Effector CD8-positive, alpha-beta T cell (primary cell): ENCODE results near the gene KIF1A.

ENCODE experiments used
- DNase-seq: peaks from one replicate; lab custom pipeline; 2025; lab: John Stamatoyannopoulos, UW

The KIF1A gene

DNA sequence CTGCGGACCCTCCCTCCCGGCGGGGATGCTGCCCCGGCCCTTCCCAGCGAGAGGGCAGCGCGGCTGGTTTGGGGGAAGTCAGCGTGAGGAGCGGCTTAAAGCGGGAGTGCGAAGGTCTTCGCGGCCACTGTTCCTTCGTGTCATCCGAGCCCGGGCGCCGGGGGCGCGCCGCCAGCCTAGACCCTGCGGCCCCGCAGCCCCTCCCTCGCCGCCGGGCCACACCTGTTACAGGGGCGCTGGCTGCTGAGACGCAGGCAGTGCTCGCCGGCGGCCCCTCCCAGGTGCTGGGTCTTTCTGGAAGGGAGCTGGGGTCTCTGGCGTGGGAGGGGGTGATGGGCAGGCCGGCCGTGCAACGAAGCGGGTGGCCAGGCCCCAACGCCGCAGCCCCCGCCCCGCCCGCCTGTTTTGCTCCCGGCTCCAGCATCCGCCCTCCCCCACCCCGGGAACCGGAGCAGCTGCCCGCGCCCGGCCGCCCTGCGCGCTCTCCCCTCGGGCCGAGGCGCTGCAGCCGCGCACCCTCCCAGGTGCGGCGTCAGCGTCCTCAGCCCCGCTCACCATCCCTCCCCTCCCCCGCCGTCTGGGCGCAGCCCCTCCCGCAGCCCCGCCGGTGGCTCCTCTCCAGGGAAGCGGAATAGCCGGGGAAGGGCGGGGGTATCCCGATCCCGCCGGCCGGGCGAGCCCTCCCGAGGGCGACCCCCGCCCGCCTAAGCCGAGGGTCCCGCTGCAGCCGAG is 727 bp downstream of the KIF1A start:
- DNase-seq = no peak

DNA sequence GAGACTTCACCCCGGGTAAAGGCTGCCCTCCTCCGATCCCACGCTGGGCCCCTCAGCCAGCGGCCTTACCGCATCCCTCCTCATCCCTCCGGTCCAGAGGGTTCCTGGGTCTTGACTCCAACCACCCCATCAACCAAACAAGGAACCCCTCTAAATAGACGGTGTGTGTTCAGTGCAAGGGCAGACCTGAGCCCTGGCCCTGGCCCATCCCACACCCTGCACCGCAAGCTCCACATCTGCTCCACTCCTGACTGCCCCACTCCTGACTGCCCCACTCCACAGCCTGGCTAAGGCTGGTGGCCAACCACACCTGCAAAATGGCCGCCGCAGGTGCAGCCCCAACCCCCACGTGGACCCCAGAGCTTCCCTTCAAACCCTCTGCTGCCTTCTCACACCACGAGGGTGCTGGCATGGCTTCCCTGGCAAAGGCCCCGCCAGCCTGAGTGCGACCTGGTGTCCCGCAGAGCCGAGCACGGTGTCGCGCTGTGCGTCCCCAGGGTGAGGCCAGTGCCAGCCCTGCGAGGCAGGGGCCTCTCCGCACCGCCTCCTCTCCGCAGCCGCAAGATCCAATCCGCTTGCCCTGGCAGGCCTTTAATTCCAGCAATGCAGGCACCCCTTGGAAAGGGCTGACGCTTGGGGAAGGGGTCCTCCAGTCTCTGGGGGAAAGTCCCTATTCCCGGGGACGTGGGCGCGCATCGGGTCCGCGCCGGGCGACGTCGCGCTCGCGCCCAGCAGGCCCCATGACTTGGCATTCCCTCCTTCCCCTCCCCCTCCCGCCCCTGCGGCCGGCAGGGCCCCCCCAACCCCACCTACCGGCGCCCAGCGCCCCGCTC is 1.5 kb downstream of the KIF1A start:
- no peak for DNase-seq

DNA sequence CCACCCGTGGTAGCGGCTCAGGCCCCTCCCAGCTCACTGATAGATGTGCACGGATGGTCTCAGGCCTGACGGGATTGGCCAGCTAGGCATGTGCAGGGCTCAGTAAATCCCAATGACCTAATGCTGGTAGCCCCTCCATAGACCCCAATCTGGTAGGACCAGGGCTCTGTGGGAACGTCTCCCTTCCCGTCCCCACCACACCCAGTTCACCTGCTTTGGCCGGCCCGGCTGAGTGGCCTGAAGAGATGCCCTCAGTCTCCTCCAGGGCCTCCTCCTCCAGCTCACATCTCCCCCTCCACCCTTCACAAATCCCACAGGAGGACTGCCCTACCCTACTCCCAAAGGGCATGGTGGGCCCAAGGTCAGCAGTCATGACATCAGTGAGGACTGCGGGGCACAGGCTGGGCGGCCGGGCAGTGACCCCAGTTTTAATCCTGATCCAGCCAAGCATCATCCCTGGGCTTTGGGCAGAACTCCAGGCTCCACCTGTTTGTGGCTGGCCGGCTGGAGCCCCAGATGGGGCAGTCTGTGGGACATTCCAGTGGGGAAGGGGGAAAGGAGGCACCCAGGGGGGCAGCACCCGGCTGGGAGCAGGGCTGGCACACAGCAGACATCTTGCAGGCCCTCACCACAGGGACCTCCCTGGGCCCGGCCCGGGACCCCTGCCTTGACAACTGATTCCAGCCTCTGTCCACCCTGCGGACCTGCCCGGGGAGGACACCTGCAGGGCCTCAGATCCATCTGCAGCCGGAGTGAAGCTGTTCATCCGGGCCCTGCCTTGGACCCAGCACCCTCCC is 2.3 kb downstream of the KIF1A start:
- DNase-seq = no peak

DNA sequence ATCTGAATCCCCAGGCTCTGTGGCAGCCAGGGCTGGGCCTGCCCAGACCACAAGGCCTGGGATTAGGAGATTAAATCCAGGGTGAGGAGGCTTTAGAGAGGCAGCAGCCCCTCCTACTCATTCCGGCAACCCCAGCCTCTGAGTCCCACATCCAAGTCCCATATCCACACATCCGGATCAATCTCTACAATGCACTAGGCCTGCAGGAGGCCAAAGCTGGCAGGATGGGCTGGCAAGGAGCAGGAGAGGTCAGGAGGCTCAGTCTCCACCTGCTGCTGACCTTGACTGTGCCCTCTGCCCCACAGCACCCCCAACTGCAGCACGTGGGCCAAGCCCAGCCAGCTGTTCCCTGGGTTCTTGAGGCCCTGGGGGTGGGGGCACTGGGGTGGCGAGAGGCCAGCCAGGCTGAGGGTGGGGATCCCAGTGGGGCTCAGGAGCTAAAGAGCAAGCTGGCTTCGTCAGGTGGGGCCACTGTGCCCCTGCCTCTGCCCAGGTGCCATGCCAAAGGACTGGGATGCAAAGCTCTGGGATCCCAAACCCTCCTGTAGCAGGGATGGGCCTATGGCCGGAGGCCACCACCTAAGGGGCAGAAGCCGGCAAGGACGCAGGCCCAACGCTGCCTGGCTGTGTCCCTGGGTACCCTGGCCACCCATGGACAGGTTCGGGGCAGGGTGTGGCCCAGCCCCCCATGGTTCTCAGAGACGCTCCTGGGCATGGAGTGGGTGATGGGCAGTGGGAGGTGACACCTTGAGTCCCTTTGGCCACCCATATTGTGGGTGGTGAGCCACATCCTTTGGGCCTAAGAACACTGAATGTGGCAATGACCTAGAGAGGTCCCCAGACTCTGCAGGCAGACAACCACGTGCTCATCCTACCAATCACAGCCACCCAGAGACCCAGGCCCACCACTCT is 3.2 kb downstream of the KIF1A start:
- no peak for DNase-seq

DNA sequence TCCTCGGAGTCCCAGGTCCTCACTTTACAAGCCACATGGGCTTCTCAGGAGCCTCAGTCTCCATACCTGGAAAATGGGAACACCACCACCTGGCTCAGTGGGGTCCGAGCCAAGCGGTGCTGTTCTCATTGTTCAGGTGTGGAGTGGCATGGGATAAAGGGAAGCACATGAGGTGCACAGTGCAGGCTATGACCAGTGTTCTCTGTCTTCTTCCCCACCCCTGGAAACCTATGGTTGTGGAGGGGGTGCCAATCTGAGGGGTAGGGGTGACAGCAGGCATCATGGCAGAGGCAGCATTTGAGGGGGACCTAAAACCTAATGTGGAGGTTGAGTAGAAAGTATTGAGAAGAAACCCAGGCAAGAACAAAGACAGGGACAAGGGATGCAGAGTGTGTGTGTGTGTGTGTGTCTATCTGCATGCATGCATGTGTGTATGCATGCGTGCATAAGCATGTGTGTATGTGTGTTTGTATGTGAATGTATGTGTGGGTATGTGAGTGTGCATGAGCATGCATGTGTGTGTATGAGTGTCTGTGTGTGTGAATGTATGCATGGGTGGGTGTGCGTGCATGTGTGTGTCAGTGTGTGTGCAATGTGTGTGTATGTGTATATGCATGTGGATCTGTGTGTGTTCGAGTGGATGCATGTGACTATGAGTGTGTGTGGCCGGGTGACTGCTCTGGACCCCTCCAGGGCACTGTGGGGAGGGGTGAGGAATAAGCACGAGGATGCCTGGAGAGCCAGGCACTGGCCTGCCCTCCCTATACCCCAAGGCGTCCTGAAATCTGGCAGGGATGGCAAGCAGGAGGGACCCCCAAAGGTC is 4.0 kb downstream of the KIF1A start:
- DNase-seq = no peak

DNA sequence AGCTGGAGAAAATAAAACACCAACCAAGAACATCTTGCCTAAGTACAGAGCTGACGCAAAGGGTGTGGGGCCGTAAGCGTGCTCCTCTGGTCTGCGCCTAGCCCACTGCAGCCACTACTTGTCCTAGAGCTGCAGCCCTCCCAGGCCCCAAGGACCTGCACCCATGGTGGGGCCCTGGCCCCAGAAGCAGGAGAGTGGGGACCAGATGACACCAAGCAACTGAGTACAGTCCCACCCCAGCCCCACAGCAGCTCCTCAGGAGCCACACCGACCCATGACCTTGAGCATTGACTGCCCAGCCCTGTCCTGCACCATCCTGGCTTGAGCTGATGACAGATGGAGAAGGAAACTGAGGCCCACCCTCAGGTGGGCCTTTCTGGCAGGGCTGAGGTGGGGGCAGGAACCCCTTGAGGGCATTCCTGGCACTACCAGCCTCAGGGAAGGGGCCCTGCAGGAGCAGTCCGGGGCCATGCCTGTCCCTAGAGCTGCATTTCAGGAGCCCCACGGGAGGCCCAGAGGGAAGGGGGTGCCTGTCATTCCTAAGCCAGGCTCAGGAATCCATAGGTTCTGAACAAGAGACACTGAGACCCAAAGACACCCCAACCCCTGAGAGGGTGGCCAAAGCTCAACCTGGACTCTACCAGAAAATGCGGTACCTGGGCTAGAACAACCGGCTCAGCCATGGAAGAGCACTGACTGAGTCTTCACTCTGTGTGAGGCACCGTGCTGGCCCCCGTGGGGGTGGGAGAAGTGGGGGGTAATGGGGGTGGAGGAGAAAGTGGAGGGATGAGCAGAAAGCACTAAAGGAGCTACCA is 4.9 kb downstream of the KIF1A start:
- DNase-seq = no peak

DNA sequence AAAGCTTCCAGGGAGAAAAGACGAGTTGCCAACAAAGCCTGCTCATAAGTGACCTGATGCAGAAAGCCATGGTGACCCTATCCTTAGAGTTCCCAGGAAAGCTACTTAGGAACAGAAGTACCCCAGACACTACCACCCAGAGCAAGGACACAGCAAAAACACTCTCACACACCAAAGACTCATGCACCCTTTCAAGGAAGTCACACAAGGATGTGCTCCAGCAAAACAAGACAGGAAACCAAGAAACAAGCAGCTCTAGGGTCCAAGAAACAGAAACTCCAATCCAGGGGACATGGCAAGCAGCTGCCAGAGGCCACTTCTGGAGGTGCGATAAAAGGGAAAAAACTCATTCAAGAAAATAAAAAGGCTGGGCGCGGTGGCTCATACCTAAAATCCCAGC is 5.7 kb downstream of the KIF1A start:
- DNase-seq = no peak

DNA sequence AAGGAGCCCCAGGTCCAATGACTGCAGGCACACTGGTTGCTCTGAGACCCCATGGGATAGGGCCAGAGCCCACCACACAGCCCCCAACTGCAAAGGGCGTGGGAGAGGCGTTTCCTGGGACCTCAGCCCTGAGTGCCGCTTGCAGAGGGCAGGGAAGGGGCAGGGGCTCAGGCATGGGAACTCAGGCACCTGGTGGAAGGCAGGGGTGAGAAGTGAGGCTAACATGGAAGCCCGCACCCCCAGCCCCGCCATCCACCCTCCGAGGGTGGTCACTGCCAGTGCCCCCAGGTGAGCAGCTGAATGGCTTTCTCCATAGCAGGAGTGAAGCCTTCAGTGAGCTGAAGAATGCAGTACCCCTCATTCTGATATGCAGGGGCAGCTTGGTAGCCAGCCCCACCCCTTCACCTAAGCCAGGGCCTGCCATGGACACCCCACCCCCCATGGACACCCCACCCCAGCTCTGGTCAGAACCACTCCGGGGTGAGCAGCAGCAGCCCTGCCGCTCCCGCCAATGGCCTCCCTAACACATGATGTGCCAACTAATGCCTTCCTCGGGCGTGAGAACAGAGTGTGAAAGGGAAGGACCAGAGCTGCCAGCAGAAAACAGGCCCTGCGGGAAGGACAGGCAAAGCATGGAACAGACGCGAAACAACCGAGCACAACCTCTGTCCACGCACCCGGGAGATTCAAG is 6.6 kb downstream of the KIF1A start:
- no peak for DNase-seq

DNA sequence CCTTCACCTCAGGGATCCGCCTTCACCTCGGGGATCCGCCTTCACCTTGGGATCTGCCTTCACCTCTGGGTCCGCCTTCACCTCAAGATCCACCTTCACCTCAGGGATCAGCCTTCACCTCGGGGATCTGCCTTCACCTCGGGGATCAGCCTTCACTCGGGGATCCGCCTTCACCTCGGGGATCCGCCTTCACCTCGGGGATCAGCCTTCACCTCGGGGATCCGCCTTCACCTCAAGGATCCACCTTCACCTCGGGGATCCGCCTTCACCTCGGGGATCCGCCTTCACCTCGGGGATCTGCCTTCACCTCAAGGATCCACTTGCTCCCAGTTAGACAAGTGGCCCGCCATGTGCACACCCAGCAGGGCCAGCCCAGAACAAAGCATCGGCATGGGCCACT is 7.3 kb downstream of the KIF1A start:
- no peak for DNase-seq

DNA sequence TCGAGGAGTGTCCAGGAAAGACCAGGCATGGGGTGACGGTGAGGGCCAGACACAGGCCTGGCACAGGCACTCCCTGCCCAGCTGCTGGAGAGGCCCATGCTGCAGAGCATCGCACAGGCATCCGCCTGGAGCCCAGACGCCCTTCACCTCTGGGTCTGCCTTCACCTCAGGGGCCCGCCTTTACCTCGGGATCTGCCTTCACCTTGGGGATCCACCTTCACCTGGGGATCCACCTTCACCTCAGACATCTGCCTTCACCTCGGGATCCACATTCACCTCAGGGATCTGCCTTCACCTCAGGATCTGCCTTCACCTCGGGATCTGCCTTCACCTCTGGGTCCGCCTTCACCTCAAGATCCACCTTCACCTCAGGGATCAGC is 7.7 kb downstream of the KIF1A start:
- DNase-seq = no peak

DNA sequence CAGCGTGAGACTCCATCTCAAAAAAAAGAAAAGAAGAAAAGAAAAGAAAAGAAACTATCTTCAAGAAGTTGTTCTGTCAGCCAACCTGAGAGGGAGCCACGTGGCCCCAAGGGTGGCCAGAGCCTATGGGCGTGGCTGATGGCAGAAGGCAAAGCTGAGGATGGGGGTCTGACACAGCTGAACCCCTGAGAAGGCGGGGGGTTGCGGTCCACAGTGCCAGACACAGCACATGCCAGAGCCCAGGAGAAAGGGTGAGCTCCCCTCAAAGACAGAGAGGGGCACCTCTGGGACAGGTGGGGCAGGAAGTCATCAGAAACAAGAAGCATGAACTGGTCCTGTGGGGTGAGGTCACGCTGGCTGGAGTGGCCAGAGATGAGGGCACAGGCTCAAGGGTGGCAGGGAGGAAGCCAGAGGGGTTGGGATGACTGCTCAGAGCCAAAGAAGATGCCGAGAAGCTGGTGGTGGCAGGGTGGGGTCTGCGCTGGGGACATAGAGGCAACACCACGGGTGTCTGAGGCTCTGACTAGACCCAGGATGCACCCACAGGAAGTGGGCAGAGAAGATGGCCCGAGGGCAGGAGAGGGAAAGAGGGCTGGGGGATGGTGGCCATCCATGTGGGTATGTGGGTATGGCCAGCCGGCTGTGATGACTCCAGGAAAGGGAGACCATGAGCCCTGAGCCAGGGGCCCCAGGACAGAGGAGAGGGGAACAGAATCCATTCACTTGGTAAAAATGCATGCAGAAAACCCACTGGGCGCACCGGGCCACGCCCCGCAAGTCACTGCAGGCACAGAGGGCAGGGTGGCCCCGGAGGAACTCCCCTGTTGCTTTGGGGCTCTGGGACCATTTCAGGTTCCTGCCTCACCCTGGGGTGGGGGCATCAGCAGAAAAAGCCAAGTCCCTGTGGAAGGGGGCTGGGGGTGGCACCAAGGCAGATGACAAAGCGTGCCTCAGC is 8.4 kb downstream of the KIF1A start:
- no peak for DNase-seq

DNA sequence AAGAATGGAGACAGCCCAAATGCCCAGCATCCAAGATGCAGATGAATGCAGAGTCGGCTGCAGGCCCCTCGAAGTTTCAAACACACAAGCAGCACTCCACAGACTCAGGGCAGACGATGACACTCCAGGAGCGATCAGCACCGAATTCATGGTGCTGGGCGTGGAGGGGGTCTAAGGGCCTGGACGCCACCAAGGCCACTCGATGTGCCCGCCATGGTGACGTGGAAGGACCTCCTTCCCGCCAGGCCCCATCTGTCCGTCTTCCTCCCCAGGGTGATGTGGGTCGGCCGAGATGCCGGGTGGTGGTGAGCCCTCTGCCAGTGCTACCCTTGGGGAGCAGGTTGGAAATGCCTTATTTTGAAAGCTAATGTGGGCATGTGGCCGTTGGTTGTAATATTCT is 9.4 kb downstream of the KIF1A start:
- DNase-seq = no peak

DNA sequence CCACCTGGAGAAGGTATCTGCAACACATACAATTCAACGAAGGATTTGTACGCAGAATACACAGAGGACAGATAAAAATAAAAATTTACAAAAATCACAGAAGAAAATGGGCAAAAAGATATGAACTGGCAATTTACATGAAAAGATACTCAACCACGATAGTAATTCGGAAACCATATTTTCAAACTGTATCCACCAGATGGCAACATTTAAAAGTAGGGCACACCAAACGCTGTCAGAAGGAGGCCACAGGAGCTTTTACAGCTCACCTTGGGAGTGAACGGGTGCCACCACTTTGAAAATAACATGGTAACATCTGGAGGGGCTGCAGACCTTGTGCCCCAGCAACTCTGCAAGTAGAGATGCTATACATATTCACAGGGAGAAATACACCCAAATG is 9.8 kb downstream of the KIF1A start:
- DNase-seq = no peak

DNA sequence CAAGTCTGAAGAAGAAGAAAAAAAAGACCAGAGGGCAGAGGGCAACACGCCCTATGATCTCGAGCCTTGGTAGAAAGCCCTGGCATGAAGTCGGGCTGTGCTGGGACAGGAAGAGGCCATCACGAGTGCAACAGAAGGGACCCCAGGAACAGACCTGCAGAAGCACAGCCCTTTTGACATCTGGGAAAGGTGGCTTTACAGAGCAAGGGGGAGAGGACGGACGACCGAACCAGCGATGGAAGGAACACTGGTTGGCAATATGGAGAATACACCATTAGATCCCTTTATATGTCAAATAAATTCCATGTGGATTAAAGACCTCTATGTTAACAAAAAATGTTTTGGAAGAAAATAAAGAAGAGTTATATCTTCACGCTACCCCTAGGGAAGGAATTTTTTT is 10.7 kb downstream of the KIF1A start:
- no peak for DNase-seq

DNA sequence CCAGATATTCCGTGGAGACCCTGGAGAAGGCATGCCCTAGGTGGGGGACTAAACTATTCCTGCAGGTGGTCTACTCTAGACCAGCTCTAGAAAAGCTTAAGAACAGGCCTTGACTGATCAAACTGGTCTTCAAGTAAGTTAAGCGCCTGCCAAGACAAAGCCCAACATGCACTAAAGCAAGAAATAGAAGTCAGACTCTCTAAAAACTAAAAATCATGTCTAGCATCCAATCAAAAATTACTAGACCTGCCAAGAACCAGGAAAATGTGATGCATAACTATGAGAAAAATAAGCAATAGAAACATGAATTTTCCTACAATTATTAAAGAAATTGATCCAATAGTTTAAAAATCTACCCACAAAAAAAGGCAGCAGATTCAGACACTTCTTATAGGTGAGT is 13.6 kb downstream of the KIF1A start:
- DNase-seq = no peak

DNA sequence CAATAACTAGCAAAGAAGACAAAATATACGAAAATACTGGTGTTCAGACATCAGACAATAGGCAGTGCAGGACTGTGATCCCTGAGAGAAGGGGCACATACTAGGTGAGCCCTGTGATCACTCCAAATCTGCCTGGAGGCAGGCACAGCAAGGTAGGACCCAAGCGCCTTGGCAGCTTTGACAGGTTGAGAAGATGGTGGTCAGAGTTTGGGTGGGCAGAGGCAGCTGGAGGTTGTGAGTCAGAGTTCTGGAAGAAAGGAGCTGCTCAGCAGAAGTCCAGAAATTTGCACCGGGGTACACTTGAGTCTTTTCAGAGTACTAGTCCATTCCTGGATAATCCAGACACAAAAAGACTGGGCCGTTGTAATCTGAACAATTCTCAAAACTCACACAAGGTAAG is 14.0 kb downstream of the KIF1A start:
- no peak for DNase-seq

DNA sequence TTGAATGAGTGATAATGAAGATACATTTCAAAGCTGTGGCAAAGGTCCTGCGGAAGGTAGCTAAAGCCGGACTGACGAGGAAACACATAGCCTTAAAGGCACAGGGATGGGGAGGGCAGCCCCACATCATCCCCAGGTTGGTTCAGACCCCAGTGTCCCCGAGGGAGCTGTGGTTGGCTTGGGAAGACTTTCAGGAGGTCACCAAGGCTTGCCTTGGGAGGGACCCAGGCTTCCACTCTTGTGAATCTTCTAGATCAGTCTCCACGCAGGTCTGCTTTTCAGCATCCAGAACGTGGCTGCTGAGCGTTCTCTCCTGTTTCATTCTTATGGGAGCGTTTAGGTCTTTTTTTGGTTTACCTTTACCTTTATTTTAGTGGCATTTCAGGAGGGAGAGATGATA is 16.8 kb downstream of the KIF1A start:
- no peak for DNase-seq
